SKM-1 treated with dmso at 0.1 percent for 144 hours (cell line): Measurements from ENCODE around the gene COL24A1.

Source experiments
- DNase-seq: peaks from one replicate; lab custom pipeline; 2025; ENCODE audit not compliant: unreplicated experiment; lab: John Stamatoyannopoulos, UW

COL24A1 gene

DNA sequence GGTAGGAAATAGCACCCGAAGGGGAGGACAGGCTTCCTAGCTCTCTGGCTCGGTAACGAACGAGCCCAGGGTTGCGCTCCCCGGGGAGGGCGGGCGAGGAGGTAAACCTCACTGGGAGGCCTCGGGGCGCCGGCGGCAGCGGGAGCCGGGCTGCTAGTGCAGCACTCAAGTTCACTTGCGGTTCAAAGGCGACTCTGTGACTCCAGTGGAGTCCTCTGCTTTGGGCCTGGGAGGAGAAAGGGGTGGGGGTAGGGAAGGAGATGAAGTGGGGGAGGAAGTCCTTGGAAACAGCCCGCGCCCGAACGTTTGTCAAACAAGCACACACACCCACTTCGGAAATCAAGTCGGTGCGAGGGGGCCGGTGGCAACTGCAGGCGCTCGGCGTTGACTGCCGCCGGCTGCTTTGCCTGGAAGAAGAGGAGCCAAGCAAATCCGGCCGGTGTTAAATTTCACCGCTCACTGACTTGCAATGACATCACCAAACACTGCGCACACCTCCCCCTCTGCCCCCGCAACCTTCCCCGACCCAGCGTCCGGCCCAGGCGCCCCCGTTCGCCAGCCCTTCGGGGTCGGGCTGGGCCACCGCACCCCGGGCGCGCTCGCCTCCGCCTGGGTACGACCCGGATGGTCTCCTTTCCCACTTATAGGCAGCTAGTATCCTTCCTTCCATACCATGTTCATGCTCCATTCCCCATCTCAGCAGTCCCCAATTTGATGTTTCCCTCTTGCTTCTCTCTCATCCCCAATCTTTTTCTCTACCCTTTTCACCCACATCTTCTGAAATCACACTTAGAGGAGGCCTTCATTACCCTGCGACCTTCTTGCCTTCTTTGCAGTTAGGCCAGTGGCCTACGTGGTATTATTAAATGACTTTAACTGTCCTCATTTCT is at the start of gene COL24A1:
COL24A1 (minus strand) TSS at position 207 of the 890 bp plus-strand sequence. CDS start 376 bp downstream, outside the sequence.
- DNase-seq = no peak

DNA sequence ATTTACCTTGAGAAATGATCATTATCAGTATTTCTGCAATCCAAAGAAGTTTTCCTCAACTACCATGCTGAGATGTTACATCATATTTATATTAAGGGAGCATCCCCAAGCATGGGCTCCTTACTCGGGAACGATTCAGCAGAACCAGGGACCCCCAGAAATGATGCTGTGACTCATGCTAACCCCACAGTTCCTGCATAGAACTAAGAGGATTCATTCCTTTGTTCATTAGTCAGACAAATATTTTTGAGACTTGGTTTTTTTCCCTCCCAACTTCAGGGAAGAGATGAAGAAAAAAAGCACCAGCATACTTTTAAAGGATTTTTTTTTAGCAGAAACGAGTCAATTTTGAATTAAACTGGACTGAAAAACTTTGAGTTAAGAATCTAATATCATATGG is 49.2 kb upstream of the COL24A1 start:
- DNase-seq = no peak

DNA sequence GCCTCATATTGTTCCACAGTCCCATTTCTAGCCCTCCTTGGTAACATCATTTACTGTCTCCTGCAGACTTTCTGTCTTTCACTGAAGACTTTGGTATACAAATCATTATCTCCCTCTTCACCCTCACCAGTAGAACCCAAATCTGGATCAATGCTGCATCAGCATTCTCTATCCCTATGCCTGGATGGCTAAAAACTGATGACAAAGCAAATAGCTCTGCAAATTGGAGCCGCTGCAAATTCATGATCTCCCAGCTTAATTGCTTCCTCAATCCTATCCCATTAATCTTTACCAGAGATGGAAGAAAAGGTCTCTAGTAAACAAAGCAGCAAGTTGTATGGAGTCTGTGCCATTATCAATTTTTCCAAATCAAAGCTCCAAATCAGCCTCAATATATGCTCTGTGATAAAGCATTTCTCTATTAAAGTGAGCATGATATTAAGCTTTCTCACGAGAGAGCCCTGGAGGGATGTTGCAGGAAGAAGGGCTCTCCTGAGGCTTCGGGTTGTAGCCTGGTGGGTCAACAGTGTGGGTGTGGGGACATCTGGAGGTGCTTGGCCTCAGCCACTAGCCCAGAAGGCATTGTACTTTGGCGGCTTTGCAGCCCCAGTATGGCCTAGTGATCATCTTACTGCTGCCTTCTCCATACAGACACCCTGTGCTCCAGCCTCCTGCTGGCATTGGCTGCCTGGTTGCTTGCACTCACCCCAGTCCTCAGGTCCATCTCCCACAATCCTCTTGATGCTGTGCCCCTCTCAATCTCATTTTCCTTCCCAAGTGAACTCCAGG is 46.2 kb upstream of the COL24A1 start:
- no peak for DNase-seq

DNA sequence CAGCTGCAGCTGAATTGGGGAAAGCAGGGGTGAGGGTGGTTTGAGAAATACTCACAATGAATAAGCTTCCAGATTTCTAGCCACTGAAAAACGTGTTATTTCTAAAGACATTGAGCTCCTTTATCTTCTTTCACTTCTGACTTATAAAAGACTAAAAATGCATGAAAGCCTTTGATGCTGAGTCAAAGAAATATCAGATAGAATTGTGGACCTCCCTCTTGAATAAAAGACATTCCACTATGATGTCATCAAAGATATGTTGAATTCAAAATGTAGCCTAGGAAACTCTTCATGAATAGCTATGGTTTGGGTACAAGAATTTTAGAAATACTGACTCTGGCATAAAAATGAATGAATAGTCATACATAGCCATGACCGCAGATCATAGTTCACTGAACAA is 44.7 kb upstream of the COL24A1 start:
- no peak for DNase-seq

DNA sequence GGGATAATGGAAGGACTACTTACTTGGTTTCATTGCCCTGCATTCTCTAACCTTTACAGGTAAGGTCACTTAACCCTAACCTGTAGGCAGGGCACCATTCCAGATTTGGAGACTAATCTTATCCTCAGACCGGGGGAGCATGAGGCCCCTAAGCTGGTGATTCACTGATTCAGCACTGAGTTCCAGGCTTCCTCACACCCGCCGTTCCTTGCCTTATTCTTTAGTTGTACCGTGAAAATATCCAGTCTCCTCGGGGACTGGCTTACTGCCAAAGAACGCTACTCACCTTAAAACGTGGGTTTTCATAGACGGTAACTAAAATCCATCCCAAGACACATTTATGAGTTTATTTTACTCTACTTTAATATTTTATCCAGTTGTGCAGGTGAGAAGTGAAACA is 44.3 kb upstream of the COL24A1 start:
- no peak for DNase-seq

DNA sequence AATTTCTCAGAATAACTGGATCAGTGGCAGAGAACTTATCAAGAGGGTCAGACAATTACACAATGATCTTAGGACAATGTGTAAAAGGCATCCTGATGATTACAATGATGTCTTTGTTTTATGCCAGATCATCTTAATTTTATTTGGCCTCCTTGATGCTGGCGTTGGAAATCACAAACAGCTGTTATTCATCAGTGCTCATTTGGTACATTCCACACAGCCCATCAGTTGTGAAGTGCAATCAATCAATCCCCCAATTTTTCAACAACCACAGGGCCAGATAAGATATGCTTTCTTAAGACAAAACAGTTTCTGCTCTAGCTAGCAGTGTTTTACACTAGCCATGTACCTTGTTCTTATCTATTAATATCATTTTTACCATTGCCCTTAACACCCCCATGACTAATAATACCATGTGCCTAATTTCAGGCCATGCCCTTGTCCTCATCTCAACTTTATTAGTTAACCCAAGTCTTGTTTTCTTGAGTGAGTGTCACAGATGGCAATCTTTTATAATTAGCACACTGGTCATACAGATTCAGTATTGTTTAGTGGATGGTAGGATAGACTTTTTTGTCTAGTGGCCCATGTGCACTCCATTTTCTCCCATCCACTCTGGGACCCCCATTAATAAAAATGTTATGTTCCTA is 40.8 kb upstream of the COL24A1 start:
- no peak for DNase-seq

DNA sequence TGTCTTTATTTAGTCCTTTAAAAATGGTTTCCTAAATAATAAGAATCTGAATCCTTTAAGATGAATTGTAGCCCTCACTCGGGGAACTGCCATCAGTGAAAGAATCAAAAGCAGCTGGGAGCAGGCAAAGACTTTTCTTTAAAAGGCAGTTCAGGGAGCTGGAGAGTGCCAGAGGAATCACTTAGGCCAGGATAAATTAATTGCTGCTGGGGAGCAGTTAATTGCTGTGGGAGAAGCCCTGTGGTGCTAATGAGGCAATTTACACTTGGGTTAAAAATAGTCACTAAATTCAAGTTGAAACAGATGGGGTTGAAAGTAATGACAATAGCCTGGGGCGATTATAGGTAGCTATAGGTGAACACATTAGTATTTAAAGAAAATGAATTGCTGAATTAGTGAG is 38.7 kb upstream of the COL24A1 start:
- no peak for DNase-seq

DNA sequence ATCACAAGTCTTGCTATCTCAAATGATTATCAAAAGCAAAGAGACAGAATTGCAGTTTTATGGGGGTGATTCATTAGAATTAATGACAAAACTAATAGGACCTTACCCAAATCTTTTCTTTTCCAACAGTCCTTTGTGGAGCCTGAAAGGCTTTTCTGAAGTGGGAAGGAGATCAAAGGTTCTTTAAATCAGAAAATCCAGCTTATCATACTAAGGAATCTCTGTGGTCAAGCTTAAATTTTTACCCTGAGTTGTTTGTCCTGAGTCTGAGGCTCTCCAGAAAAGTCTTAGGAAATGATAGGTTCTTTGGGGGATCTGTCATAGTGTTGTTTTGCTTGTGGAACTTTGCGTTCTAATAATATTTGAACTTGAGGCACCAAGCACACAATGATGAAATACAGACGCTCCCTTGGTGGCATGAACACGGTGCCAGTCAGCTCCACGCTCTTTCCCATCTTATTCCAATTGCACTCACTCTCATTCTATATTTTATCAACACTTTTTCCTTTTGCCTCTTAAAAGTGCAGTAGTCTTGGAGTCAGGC is 38.0 kb upstream of the COL24A1 start:
- DNase-seq = no peak

DNA sequence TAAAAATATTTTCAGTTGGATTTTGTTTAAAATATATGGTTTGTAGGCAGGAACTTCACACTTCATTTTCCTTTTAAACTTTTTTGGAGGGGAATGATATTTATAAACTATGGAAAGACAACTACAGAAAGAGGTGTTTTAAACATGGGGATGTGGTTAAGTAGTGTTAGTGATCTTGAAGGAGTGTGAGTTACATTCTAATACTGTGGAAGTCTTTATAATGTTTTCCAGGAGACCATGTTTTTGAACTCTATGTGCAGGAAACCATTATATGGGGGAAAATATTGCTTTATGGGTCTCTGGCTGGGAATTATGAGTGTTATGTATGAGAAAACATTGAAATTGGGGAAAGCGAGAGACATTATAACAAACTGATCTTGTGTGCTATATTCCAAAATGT is 35.8 kb upstream of the COL24A1 start:
- DNase-seq = no peak

DNA sequence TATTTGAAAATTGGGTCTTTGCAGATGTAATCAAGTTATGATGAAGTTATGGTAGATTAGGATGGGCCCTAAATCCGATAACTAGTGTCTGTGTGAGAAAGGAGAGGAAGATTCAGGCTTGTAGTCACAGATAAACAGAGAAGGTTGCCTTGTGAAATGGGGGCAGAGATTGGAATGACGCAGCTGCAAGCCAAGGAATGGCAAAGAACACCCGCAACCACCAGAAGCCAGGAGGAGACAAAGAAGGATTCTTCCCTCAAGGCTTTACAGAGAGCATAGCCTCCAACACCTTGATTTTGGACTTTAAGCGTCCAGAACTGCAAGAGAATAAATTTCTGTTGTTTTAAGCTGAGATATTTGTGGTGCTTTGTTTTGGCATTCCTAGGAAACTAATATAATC is 35.4 kb upstream of the COL24A1 start:
- DNase-seq = no peak

DNA sequence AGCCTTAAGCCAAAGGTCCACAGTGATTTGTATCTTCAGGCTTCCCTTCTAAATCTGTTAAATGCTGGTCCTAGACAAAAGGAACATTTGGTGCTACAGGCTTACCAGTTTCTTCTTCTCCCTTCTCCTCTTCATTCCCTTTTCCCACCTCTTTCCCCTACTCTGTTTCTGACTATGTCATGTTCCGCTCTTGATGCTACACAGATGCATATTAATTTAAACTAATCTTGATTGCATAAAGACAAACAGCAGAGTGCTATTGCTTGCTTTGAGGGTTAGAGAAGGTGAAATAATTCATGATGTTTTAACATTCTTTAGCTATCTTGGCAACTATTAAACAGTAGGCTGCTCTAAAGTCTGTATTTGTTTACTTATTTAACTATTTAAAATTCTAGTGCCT is 34.3 kb upstream of the COL24A1 start:
- no peak for DNase-seq

DNA sequence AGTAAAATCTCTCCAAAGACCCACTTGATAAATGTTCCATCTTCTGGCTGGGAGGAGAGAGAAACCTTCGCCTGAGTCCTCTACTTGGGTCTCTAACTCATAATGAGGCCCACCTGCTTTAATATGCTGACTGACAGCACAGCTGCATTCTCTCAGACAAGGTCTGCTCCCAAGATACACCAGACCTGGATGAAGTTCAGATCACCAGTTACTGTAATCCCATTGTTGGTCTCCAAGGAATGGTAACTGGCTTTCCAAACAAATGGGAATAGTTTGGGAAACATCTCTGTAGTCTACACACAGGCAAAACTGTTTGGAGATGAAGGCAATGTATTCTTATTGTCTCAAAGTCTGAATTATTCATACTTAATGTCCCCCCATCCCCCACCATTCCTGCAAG is 27.9 kb upstream of the COL24A1 start:
- no peak for DNase-seq

DNA sequence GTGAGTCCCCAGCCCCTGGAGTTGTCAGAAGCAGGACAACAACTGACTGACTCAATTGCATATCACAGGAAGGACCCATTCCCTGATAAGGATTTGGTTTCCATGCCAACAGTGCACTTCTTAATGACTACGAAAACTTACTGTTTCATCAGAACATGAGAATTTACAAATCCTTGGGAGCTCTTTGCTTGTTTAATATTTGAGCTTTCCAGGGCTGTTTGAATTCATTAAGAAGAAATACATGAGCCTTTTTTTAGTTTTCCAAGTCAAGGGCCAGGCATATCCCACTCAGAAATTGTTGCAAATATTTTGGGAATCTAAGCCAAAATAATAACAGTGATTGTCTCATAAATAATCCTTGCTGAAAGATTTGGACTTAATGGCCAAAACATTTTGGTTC is 27.2 kb upstream of the COL24A1 start:
- DNase-seq = no peak

DNA sequence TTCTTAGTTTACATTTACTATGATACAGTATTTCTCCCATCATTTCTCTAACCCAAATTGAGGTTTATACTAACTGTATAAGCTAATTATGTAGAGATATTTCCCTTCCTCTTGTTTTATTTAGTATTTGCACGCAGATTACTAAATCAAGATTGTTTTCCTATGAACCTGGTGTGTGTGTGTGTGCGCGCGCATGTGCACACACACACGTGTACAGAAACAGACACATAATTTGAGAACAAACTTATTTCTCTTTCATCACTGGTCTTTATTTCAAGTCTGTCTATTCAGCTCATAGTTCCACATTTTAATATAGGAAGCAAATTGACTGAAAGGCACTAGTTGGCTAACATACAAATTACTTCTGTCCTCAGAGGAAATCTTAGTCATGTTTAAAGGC is 19.7 kb upstream of the COL24A1 start:
- no peak for DNase-seq

DNA sequence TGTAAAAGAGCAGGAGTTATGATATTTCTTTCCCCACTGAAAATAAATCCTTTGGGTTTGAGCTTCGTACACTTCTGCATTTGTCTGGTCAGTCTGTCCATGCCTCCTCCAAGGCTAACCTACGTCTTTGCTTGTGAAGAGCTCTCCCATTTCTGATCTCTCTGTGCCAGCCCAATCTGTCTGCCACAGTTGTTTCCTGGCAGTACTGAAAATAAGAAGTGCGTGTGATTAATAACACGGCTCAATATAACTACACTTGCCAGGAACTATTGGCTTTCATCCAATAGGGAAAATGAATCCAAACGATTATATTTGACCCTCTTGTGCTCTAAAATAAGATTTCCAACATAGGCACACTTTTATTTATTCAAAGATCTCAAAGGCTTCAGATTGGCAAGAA is 19.2 kb upstream of the COL24A1 start:
- DNase-seq = no peak

DNA sequence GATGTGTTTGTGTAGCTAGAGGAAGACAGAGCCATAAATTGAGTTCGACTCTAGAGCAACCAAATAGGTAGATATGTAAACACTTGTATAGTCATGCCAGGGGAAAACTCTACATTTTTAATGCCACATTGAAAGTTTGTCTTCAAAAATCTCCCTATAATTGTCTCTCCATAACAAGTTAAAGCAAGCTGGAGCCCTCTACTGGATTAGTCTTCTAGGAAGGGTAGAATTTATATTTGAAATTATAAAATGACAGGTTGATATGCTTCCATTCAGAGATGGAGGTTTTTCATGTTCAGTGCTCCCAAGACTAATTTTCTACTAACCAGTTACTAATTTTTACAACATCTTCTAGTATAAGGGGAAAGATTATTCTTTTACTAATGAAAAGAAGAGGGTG is 13.1 kb upstream of the COL24A1 start:
- no peak for DNase-seq

DNA sequence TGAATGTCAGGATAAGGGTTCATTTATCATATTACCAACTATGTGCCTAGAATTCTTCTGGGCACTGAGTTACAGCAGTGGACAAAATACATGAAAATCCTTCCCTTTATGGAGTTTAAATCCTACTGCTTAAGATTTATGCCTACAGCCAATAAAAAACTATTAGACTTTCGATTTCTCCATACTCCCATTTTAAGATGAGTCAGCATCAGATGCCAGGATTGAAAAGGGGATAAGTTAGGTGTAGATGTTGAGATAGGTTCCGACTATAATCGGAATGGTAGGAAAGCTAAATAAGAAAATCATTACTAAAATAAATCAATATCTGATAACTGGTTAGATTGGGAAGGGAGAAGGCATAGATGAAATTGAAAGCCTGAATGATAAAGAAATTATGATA is 3.2 kb upstream of the COL24A1 start:
- no peak for DNase-seq

DNA sequence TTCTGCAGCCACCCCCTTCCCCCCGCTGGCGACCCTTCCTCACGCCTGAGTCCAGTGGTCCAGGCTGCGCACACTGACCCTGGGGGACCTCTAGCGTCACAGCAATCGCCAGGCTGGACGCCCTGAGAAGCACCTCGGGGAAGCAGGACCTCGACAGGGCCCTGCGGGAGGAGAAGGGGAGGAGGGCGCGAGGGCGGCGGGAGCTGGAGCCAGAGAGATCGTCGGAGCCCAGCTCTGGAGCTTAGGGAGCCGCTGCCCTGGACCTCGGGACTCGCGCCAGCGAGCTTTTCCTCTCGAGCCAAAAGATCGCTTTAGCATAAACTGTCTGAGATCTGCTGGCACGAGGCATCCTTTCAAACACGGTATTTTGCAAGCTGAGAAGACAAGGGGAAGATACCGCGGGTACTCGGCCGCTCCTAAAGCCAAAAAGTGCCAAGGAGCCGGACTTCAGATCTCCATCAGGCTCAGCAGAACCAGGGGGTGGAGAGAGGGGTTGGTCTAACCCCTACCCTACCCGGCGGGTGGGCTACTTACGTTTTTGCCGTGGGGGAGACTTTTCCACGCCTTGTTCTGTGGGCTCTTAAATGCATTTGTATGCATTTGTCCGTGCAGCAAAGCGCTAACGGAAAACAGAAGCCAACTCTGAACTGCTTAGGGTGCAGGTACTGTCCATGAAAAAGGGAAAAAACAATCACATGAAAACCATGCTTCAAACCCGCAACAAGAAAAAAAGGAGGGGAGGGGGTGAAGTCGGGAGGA is 586 bp downstream of the COL24A1 start:
- no peak for DNase-seq

DNA sequence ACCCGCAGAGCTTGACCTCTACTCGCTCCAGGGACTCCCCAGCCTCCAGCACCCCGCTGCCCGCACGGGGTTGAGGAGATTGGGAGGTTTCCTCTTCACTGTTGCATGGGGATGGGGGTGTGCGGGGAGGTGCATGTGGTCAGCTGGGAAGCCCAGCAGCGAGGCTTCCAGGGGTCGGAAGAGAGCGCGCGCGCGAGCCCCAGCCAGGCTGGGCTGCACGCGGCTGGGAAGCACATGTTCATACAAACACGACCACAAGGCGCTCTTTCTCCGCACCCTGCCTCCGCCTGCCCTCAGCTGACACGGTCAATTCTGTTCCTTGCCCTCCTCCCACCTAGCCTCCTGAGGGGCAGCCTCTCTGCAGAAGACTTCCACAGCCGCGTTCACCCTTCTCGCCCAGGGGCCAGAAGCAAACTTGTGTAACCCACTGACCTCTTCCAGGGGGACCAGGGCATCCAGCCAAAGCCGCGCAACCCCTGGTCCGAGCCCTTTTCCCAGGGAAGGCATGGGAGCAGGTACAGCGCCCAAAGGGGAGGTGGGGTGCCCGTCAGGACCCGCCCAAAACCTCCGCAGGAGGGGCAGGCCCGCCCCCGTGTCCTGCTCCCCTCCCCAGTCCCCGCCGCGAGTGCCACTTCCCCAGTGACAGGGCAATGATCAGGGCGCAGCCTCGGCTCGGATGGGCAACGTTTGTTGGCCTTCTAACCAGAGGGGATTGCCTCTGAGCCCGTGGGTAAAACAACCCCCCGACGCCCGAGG is 1.3 kb downstream of the COL24A1 start:
- DNase-seq = no peak

DNA sequence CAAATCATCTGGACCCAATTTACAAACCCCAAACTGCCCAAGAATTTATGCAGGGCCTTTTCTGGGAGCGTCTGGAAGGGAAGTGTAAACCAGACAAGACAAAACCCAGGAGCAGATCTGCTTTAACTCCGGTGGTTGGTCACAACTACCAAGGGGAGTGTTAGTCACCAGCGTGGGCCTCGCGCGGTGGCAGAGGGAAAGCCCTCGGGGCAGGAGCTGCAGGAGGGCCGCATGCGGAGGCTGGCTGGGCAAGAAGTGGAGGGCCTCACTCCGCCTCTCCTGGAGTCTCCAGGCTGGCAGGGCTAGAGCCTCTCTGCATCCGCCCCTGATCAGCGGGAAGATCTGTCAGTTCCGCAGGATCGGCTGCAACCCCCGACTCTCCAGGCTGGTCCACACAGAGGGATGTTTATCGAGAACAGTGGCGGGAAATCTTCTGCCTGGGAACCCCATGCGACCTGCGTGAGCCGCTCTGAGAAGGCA is 2.0 kb downstream of the COL24A1 start:
- DNase-seq = no peak
